Measurements from ENCODE around the gene RDM1. TPM values are rescaled to one million over a fixed set of nuclear protein-coding genes. Genes with fewer than 3 reads are reported as not detected.

RDM1 gene
- total and polyA plus RNA-seq, 2 donors (not counting 1 experiment from before 2014, with no cell fraction given): 0.48 to 0.83 TPM

DNA sequence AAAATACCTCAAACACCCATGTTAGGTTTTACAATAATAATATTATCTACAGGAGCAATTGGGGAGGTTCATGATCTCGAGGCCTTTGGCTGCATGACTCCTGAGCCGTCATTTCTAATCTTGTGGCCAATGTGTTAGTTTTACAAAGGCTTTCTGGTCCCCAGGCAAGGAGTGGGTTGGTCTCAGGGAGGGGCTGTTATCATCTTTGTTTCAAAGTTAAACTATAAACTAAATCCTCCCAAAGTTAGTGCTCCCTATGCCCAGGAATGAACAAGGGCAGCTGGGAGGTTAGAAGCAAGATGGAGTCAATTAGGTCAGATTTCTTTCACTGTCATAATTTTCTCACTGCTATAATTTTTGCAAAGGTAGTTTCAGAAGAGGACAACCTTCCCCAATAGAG, 41.3 kb downstream of the RDM1 start:
- no peaks in the 10 kb centered on the region for H4K20me1 ChIP-seq (ENCODE audit: control insufficient read depth, extremely low read depth, insufficient read depth, low read length)
- H3K4me3 ChIP-seq (replicated peaks in 1 of 4; ENCODE audit: control extremely low read depth in 1 of 4, insufficient read depth in 1 of 4, low read depth in 3 of 4, low read length in 4 of 4): no peak overlapping the region
- no peaks in the 10 kb centered on the region for H3K79me2 ChIP-seq (ENCODE audit: control insufficient read depth, insufficient read depth, low read length)
- H3K9me3 ChIP-seq (ENCODE audit: control insufficient read depth, insufficient read depth, low read depth, low read length): no peaks in the 10 kb centered on the region
- no peaks in the 10 kb centered on the region for H3K36me3 ChIP-seq (ENCODE audit: control insufficient read depth, insufficient read depth, low read length)
- H3K27me3 ChIP-seq (ENCODE audit: control insufficient read depth, insufficient read depth, low read length): no peaks in the 10 kb centered on the region
- DNase-seq (ENCODE audit: low read depth in 2 of 2): no peak
- no peak overlapping the region for H3K4me2 ChIP-seq (ENCODE audit: extremely low read depth, insufficient read depth, low read length)
- no peak overlapping the region for H3K27ac ChIP-seq (ENCODE audit: insufficient read depth, low read length)
- H3K4me1 ChIP-seq (ENCODE audit: control insufficient read depth, extremely low read depth, insufficient read depth, low read length): no peaks in the 10 kb centered on the region
- no peak for TF ChIP-seq CTCF (conservative IDR thresholded peaks at IDR 0.05 in 1 of 2, IDR thresholded peaks at IDR 0.05 in 1 of 2; ENCODE audit: low read depth in 1 of 2, low read length in 2 of 2)
- no peak for TF ChIP-seq EZH2 (IDR thresholded peaks at IDR 0.05; ENCODE audit: low read length, missing control alignments)
- no peak overlapping the region for H2AFZ ChIP-seq (ENCODE audit: low read length)
- no peak overlapping the region for H3K9ac ChIP-seq (ENCODE audit: insufficient read depth, low read length)

GRCh38 chr17:35879773-35880654, 50.6 kb downstream of the RDM1 start, which contains the start of gene CCL5:
Gene CCL5, minus strand, starts transcription at chr17:35880360.
- Histone ChIP-seq H3K36me3 (ENCODE audit: control insufficient read depth, insufficient read depth, low read length) (no peaks in the 10 kb centered on the region), H3K79me2 (ENCODE audit: control insufficient read depth, insufficient read depth, low read length) (no peaks in the 10 kb centered on the region), H2AFZ (ENCODE audit: low read length) (no peak within 1 kb of the TSS), H3K4me2 (ENCODE audit: extremely low read depth, insufficient read depth, low read length) (no peak within 1 kb of the TSS), H3K9ac (ENCODE audit: insufficient read depth, low read length) (no peak within 1 kb of the TSS), H3K4me3 (replicated peaks in 1 of 4; ENCODE audit: control extremely low read depth in 1 of 4, insufficient read depth in 1 of 4, low read depth in 3 of 4, low read length in 4 of 4) (no peak within 1 kb of the TSS), H3K27ac (ENCODE audit: insufficient read depth, low read length) (no peak within 1 kb of the TSS), H3K27me3 (ENCODE audit: control insufficient read depth, insufficient read depth, low read length) (no peaks in the 10 kb centered on the region), H4K20me1 (ENCODE audit: control insufficient read depth, extremely low read depth, insufficient read depth, low read length) (no peaks in the 10 kb centered on the region), H3K4me1 (ENCODE audit: control insufficient read depth, extremely low read depth, insufficient read depth, low read length) (no peaks in the 10 kb centered on the region), H3K9me3 (ENCODE audit: control insufficient read depth, insufficient read depth, low read depth, low read length) (no peaks in the 10 kb centered on the region)
- no peak for TF ChIP-seq CTCF (conservative IDR thresholded peaks at IDR 0.05 in 1 of 2, IDR thresholded peaks at IDR 0.05 in 1 of 2; ENCODE audit: low read depth in 1 of 2, low read length in 2 of 2)
- TF ChIP-seq EZH2 (IDR thresholded peaks at IDR 0.05; ENCODE audit: low read length, missing control alignments): no peak
- no peak for DNase-seq (ENCODE audit: low read depth in 2 of 2)

DNA sequence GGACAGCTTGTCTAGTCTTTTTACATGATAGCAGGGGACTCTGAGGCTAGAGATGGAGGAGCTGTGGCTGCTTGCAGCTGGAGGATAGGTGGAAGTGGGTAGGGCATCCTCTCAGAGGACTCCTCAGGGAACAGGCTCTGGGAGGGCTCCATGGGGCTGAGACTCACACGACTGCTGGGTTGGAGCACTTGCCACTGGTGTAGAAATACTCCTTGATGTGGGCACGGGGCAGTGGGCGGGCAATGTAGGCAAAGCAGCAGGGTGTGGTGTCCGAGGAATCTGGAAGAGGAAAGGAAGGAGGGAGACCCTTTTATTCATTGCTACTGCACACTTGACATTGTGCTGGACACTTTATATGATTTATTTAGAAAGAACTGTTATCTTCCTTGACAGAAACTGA, 52.2 kb downstream of the RDM1 start:
- no peaks in the 10 kb centered on the region for H3K79me2 ChIP-seq (ENCODE audit: control insufficient read depth, insufficient read depth, low read length)
- no peaks in the 10 kb centered on the region for H4K20me1 ChIP-seq (ENCODE audit: control insufficient read depth, extremely low read depth, insufficient read depth, low read length)
- H3K9me3 ChIP-seq (ENCODE audit: control insufficient read depth, insufficient read depth, low read depth, low read length): no peaks in the 10 kb centered on the region
- no peaks in the 10 kb centered on the region for H3K4me1 ChIP-seq (ENCODE audit: control insufficient read depth, extremely low read depth, insufficient read depth, low read length)
- no peak for DNase-seq (ENCODE audit: low read depth in 2 of 2)
- no peak overlapping the region for H3K4me2 ChIP-seq (ENCODE audit: extremely low read depth, insufficient read depth, low read length)
- H2AFZ ChIP-seq (ENCODE audit: low read length): no peak overlapping the region
- H3K27ac ChIP-seq (ENCODE audit: insufficient read depth, low read length): no peak overlapping the region
- H3K9ac ChIP-seq (ENCODE audit: insufficient read depth, low read length): no peak overlapping the region
- H3K36me3 ChIP-seq (ENCODE audit: control insufficient read depth, insufficient read depth, low read length): no peaks in the 10 kb centered on the region
- H3K4me3 ChIP-seq (replicated peaks in 1 of 4; ENCODE audit: control extremely low read depth in 1 of 4, insufficient read depth in 1 of 4, low read depth in 3 of 4, low read length in 4 of 4): no peak overlapping the region
- no peak for TF ChIP-seq EZH2 (IDR thresholded peaks at IDR 0.05; ENCODE audit: low read length, missing control alignments)
- TF ChIP-seq CTCF (conservative IDR thresholded peaks at IDR 0.05 in 1 of 2, IDR thresholded peaks at IDR 0.05 in 1 of 2; ENCODE audit: low read depth in 1 of 2, low read length in 2 of 2): no peak
- H3K27me3 ChIP-seq (ENCODE audit: control insufficient read depth, insufficient read depth, low read length): no peaks in the 10 kb centered on the region

All from fibroblast of lung (primary cell).